Ishikawa (cell line): ENCODE results near the gene SPATA6.

ENCODE experiments used
- CEBPB ChIP-seq: IDR thresholded peaks from 2 replicates; pipeline ENCODE4 v1.6.1; 2012
- CREB1 ChIP-seq: IDR thresholded peaks from 2 replicates; pipeline ENCODE4 v1.6.1; 2012; ENCODE audit warnings: low read depth
- EGR1 ChIP-seq: IDR thresholded peaks from 2 replicates; pipeline ENCODE4 v1.6.1; 2012
- EP300 ChIP-seq: IDR thresholded peaks from 2 replicates; pipeline ENCODE4 v1.6.1; 2012; ENCODE audit warnings: borderline replicate concordance
- FOXM1 ChIP-seq: IDR thresholded peaks from 2 replicates; pipeline ENCODE4 v1.6.1; 2012; ENCODE audit warnings: low read depth, borderline replicate concordance
- NFIC ChIP-seq: IDR thresholded peaks from 2 replicates; pipeline ENCODE4 v1.6.1; 2012
- RAD21 ChIP-seq: IDR thresholded peaks from 2 replicates; pipeline ENCODE4 v1.6.1; 2012; ENCODE audit warnings: low read depth
- TAF1 ChIP-seq: IDR thresholded peaks from 2 replicates; pipeline ENCODE4 v1.6.1; 2012; ENCODE audit warnings: low read depth, mild to moderate bottlenecking
- TCF12 ChIP-seq: IDR thresholded peaks from 2 replicates; pipeline ENCODE4 v1.6.1; 2012; ENCODE audit warnings: low read depth
- TEAD4 ChIP-seq: IDR thresholded peaks from 2 replicates; pipeline ENCODE4 v1.6.1; 2012
- YY1 ChIP-seq: IDR thresholded peaks from 2 replicates; pipeline ENCODE4 v1.6.1; 2012; ENCODE audit warnings: low read depth
- ZBTB7A ChIP-seq: IDR thresholded peaks from 2 replicates; pipeline ENCODE4 v1.6.1; 2012; ENCODE audit warnings: low read depth
- TF ChIP-seq, protein P1 (sequence below): IDR thresholded peaks from 2 replicates; pipeline ENCODE4 v1.6.1; 2012
- TF ChIP-seq, protein P2 (sequence below): IDR thresholded peaks from 2 replicates; pipeline ENCODE4 v1.6.1; 2012; ENCODE audit warnings: low read depth, mild to moderate bottlenecking
- TF ChIP-seq, protein P3 (sequence below): IDR thresholded peaks from 2 replicates; pipeline ENCODE4 v1.6.1; 2012

SPATA6 gene

DNA sequence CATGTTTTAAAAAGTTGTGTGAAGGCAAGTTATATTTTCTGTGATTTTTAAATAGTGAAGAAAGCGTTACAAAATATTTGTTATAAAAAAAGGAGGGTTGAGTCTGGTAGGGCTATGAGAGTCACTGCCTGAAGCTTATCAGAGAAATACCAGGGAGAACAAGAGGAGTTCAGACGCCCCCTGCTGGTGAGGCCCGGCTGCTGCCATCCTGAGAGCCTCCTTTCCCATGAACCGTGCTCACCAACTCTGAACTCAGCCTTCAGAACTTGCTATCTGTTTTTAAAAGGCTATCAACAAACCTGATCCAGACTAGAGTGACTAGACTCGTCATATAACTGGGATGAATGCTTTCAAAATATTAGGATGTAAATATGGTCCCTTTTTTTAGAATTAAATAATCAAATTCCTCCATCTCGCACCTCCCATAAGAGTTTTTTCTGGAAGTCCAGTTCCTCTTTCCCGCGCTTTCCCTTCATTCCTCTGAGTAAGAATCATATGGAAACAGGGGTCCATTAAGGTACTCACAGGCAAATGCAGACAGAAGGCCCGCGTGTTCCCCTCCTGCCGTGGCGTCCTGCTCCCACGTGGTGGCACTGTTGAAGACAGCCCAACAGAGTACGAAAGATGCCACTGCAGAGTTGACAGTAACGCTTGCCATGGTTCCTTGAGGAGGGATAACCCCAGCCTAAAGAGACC lies 26.2 kb upstream of the SPATA6 start:
- TF ChIP-seq YY1 (no peak), EP300 (no peak), CREB1 (no peak), RAD21 (peak; percentile 60), TEAD4 (peak; percentile 50; the same call in 1 of the 2 replicates), TCF12 (no peak), NFIC (no peak), EGR1 (no peak), FOXM1 (no peak), CEBPB (no peak), TAF1 (no peak)
- TF ChIP-seq, protein P1, sequence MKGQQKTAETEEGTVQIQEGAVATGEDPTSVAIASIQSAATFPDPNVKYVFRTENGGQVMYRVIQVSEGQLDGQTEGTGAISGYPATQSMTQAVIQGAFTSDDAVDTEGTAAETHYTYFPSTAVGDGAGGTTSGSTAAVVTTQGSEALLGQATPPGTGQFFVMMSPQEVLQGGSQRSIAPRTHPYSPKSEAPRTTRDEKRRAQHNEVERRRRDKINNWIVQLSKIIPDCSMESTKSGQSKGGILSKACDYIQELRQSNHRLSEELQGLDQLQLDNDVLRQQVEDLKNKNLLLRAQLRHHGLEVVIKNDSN = no peak
- TF ChIP-seq, protein P2, sequence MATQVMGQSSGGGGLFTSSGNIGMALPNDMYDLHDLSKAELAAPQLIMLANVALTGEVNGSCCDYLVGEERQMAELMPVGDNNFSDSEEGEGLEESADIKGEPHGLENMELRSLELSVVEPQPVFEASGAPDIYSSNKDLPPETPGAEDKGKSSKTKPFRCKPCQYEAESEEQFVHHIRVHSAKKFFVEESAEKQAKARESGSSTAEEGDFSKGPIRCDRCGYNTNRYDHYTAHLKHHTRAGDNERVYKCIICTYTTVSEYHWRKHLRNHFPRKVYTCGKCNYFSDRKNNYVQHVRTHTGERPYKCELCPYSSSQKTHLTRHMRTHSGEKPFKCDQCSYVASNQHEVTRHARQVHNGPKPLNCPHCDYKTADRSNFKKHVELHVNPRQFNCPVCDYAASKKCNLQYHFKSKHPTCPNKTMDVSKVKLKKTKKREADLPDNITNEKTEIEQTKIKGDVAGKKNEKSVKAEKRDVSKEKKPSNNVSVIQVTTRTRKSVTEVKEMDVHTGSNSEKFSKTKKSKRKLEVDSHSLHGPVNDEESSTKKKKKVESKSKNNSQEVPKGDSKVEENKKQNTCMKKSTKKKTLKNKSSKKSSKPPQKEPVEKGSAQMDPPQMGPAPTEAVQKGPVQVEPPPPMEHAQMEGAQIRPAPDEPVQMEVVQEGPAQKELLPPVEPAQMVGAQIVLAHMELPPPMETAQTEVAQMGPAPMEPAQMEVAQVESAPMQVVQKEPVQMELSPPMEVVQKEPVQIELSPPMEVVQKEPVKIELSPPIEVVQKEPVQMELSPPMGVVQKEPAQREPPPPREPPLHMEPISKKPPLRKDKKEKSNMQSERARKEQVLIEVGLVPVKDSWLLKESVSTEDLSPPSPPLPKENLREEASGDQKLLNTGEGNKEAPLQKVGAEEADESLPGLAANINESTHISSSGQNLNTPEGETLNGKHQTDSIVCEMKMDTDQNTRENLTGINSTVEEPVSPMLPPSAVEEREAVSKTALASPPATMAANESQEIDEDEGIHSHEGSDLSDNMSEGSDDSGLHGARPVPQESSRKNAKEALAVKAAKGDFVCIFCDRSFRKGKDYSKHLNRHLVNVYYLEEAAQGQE = no peak
- TF ChIP-seq, protein P3, sequence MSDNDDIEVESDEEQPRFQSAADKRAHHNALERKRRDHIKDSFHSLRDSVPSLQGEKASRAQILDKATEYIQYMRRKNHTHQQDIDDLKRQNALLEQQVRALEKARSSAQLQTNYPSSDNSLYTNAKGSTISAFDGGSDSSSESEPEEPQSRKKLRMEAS = no peak

DNA sequence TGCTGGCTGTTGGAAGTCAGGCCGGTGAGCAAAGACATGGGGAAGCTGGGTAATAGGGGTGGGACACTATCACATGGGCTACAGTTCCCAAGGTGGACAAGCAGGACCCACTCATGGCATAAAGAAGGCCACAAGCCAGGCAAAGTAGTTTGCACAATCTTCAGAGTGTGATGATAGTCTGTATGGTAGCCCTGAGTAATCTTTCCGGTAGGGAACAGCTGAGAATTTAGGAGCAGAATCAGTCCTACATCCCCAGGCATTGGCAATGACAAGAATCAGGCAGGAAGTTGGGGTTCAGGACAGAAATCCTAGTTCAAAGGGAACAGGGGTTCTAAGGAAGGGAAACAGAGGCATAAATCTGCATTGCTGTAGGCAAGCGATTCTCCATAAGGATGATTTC lies 23.9 kb upstream of the SPATA6 start:
- TF ChIP-seq RAD21 = no peak
- TF ChIP-seq TCF12 = no peak
- no peak for TF ChIP-seq CREB1
- no peak for TF ChIP-seq FOXM1
- TF ChIP-seq YY1 = no peak
- TF ChIP-seq CEBPB = no peak
- TF ChIP-seq TEAD4 = no peak
- TF ChIP-seq, protein P2 = no peak
- no peak for TF ChIP-seq NFIC
- no peak for TF ChIP-seq EGR1
- TF ChIP-seq, protein P1 = no peak

DNA sequence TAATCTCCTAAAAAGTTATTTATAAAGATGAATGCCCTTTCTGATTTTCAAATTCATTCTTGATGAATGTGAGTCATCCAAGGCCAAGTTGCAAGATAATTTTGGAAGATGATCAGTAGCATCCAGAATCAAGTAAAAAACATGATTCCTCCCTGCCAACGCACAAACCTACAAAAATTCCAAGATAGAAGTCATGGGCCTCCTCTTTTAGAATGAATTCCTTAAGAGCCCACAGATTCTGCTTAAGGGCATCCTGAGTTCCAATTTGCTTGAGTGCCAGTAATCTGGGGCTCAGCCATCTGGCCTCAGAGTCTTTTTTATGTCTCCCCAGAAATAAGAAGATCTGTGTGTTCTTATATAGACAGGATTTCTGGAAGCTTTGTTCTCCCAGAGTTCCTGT lies 23.2 kb upstream of the SPATA6 start:
- TF ChIP-seq, protein P2 = no peak
- TF ChIP-seq NFIC (no peak), EP300 (no peak), TAF1 (no peak), FOXM1 (no peak), EGR1 (no peak), CEBPB (no peak), YY1 (no peak), CREB1 (no peak), RAD21 (no peak), TCF12 (no peak), ZBTB7A (no peak), TEAD4 (no peak)
- TF ChIP-seq, protein P3 = no peak
- TF ChIP-seq, protein P1 = no peak
